ENCODE data around the gene RCAN3.

DNA sequence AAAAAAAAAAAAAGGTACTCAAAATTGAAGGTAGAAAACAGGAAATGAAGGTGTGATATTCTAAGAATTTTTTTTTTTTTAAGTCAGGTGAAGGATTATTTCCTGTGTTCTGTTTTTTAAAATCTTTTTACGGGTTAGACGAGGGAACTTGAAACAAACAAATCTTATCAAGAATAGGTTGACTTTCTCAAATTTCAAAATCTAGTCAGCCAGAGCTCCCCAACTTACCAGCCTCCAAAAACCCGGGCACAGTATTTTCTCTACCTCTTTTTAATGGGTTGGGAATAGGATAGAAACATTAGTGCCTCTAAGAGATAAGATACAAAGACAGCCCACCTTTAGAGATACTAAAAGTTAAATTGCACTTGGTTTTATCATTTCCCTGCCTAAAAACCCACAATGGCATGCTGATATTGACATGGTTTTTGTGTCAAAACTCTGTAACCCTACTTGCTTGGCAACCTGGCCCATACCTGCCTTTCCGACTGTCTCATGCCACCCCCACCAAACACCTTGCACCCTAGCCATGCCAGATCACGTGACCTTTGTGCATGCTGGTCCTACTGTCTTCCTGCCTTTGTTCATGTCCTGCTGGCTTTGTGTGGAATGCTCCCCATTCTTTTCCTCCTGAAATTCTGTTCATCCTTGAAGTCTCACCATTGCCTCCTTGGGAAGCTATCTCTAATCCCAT lies 4.2 kb downstream of the RCAN3 start:
- TF ChIP-seq, protein P1, sequence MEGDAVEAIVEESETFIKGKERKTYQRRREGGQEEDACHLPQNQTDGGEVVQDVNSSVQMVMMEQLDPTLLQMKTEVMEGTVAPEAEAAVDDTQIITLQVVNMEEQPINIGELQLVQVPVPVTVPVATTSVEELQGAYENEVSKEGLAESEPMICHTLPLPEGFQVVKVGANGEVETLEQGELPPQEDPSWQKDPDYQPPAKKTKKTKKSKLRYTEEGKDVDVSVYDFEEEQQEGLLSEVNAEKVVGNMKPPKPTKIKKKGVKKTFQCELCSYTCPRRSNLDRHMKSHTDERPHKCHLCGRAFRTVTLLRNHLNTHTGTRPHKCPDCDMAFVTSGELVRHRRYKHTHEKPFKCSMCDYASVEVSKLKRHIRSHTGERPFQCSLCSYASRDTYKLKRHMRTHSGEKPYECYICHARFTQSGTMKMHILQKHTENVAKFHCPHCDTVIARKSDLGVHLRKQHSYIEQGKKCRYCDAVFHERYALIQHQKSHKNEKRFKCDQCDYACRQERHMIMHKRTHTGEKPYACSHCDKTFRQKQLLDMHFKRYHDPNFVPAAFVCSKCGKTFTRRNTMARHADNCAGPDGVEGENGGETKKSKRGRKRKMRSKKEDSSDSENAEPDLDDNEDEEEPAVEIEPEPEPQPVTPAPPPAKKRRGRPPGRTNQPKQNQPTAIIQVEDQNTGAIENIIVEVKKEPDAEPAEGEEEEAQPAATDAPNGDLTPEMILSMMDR (conservative IDR thresholded peaks at IDR 0.05; ENCODE audit: low read depth, low read length) = no peak
- TF ChIP-seq EZH2 (IDR thresholded peaks at IDR 0.05; ENCODE audit: low read length, unreplicated experiment) = no peak

Measured in PC-3 (cell line).